Right atrium auricular region (tissue), 2 donors: ENCODE measurements around the gene GJC3. TPM values are rescaled to one million over a fixed set of nuclear protein-coding genes. Genes with fewer than 3 reads are reported as not detected.
"Not testable (repeated sequence)": the region's sequence is repeated elsewhere in the genome, so short reads cannot be mapped to it uniquely, and the experiment has no call there.

Experiments
- DNase-seq: peaks from one replicate; pipeline ENCODE4 v3.0.0-alpha.2; 2019; ENCODE audit warnings: low spot score
- H3K27ac ChIP-seq, 2 donors: fragments of 200-600 bp; sonication (generic); 1 replicate in 1 of 2; 2 replicates in 1 of 2; pipeline ENCODE4 v1.5.1; 2016 to 2019
- H3K27me3 ChIP-seq, 2 donors: fragments of 200-600 bp; sonication (generic); one replicate each; pipeline versions ENCODE4 v1.5.1 to v1.6.0; 2017 to 2019
- H3K36me3 ChIP-seq: fragments of 200-600 bp; sonication (generic); one replicate; pipeline ENCODE4 v1.5.1; 2016
- H3K4me1 ChIP-seq, 2 donors: fragments of 200-600 bp; sonication (generic); one replicate each; pipeline versions ENCODE4 v1.5.1 to v1.6.0; 2017 to 2019
- H3K4me3 ChIP-seq, 2 donors: fragments of 200-600 bp; sonication (generic); 1 replicate in 1 of 2; 2 replicates in 1 of 2; pipeline ENCODE4 v1.5.1; 2017 to 2019; ENCODE audit warnings: mild to moderate bottlenecking in 1 of 2, moderate library complexity in 1 of 2
- H3K9me3 ChIP-seq, 2 donors: fragments of 200-600 bp; sonication (generic); one replicate each; pipeline ENCODE4 v1.5.1; 2019
- total RNA-seq, 2 donors: library from RNA; depleted of rRNA; stranded (reverse); fragments of >200 nt; gene quantifications; one replicate each; pipeline ENCODE4 v1.1.0, GENCODE V29; 2016
- TF ChIP-seq, protein P1 (sequence below), 2 donors: fragments of 200-600 bp; sonication (generic); IDR thresholded peaks; one replicate each; pipeline ENCODE4 v1.5.1; 2019; ENCODE audit warnings: antibody characterized with exemption in 2 of 2

The GJC3 gene
- total RNA-seq, 2 donors from 2014 or later: not detected

DNA sequence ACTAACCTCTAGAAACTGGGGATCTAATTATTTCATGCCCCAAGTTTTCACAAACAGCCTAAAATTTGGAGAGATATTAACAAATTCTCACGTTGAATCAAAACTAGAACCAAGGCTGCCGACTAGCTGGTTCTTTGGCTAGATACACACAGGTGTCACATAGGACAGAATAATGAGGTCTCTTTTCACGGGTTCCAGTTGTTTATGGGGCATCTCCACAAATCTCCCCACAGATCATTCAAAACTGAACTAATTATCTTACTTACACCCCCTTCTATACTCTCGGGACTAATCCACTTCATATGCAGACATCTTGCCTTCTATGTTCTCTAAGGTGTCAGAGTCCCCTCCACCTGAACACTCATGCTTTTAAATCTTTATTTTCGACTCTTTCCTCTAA lies 36.1 kb downstream of the GJC3 start:
- Histone ChIP-seq H3K4me1 (no peaks in the 10 kb centered on the region), H3K27me3 (no peaks in the 10 kb centered on the region), H3K27ac (no peak overlapping the region), H3K36me3 (peaks cover 31% of the 10 kb centered on the region), H3K9me3 (no peaks in the 10 kb centered on the region), H3K4me3 (no peak overlapping the region)
- TF ChIP-seq, protein P1, sequence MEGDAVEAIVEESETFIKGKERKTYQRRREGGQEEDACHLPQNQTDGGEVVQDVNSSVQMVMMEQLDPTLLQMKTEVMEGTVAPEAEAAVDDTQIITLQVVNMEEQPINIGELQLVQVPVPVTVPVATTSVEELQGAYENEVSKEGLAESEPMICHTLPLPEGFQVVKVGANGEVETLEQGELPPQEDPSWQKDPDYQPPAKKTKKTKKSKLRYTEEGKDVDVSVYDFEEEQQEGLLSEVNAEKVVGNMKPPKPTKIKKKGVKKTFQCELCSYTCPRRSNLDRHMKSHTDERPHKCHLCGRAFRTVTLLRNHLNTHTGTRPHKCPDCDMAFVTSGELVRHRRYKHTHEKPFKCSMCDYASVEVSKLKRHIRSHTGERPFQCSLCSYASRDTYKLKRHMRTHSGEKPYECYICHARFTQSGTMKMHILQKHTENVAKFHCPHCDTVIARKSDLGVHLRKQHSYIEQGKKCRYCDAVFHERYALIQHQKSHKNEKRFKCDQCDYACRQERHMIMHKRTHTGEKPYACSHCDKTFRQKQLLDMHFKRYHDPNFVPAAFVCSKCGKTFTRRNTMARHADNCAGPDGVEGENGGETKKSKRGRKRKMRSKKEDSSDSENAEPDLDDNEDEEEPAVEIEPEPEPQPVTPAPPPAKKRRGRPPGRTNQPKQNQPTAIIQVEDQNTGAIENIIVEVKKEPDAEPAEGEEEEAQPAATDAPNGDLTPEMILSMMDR (IDR thresholded peaks at IDR 0.05): no peak
- DNase-seq: no peak

DNA sequence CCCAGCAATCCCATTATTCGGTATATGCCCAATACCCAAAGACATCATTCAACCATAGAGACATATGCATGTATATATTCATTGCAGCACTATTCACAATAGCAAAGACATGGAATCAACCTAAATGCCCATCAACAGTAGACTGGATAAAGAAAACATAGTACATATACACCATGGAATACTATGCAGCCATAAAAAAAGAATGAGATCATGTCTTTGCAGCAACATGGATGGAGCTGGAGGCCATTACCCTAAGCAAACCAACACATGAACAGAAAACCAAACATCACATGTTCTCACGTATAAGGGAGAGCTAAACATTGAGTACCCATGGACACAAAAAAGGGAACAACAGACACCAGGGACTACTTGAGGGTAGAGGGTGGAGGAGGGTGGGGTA lies 39.1 kb downstream of the GJC3 start:
- not testable (repeated sequence) for H3K27ac ChIP-seq, H3K9me3 ChIP-seq, DNase-seq, H3K27me3 ChIP-seq, H3K4me1 ChIP-seq, H3K4me3 ChIP-seq
- peaks cover 27% of the 10 kb centered on the region for H3K36me3 ChIP-seq

DNA sequence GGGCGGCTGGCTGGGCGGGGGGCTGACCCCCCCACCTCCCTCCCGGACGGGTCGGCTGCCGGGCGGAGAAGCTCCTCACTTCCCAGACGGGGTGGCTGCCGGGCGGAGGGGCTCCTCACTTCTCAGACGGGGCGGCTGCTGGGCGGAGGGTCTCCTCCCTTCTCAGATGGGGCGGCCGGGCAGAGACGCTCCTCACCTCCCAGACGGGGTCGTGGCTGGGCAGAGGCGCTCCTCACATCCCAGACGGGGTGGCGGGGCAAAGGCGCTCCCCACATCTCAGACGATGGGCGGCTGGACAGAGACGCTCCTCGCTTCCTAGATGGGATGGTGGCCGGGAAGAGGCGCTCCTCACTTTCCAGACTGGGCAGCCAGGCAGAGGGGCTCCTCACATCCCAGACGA lies 41.1 kb downstream of the GJC3 start:
- not testable (repeated sequence) for H3K27ac ChIP-seq, H3K9me3 ChIP-seq, H3K4me1 ChIP-seq, H3K27me3 ChIP-seq, DNase-seq, H3K4me3 ChIP-seq
- peaks cover 27% of the 10 kb centered on the region for H3K36me3 ChIP-seq

DNA sequence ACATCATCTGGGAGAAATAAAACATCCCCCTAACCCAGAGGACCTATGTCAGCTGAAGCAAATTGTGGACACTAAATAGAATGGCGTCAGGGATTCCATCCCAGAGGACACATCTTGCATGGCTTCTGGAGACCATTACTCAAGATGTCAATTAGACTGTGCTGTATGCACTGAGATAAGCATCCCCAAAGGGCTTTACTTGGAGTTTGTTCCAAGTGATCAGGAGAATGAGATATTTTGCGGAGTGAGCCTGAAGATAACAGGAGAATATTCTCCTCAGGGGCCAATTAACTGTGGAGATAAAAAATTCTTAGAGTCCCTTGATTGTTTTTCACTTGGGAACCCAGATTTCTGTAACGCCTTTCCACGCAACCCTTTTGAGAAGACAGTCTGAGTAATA lies 48.0 kb downstream of the GJC3 start:
- Histone ChIP-seq H3K27me3 (no peaks in the 10 kb centered on the region), H3K27ac (no peak overlapping the region), H3K4me3 (no peak overlapping the region), H3K4me1 (no peaks in the 10 kb centered on the region), H3K9me3 (no peaks in the 10 kb centered on the region), H3K36me3 (no peaks in the 10 kb centered on the region)
- DNase-seq: no peak
- TF ChIP-seq, protein P1 (IDR thresholded peaks at IDR 0.05): no peak

DNA sequence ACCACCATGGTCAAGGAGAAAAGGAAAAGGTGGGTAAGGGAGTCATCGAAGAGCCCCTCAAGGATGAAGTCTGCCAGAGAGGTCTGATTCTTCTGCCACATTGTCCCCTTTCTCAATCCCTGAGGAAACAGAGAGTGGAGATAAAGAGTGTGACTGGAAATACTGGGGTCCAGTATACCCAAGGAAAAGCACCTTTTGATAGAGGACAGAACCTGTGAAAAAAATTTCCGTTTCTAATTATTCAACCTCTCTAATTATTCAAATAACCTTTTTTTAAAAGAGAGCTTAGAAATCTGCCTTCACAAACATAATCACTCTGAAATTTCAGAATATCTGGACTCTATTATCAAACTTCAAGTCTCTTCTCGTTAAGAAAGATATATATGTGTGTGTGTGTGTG lies 52.5 kb downstream of the GJC3 start, which contains the start of gene OR2AE1:
OR2AE1 (minus strand) TSS at position 101 of the 400 bp plus-strand sequence; CDS start at position 101, 0 bp downstream.
- no peaks in the 10 kb centered on the region for H3K4me1 ChIP-seq
- no peaks in the 10 kb centered on the region for H3K9me3 ChIP-seq
- H3K27ac ChIP-seq: no peak within 1 kb of the TSS
- DNase-seq: no peak
- no peaks in the 10 kb centered on the region for H3K36me3 ChIP-seq
- H3K4me3 ChIP-seq: no peak within 1 kb of the TSS
- TF ChIP-seq, protein P1 (IDR thresholded peaks at IDR 0.05): no peak
- H3K27me3 ChIP-seq: no peaks in the 10 kb centered on the region

DNA sequence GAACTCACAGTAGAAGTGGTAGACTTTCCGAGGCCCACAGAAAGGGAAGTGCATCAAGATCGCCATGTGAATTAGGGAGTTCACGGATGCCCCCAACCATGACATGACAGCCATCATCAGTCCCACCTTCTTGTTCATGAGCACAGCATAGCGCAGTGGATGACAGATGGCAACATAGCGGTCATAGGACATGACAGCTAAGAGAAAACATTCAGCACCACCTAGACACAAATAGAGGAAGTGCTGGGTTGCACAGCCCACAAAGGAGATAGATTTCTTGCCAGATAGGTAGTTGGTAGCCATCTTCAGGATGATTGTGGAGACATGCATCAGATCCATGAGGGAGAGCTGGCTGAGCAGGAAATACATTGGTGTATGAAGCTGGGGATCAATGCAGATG lies 52.9 kb downstream of the GJC3 start:
- TF ChIP-seq, protein P1 (IDR thresholded peaks at IDR 0.05): no peak
- no peak overlapping the region for H3K27ac ChIP-seq
- no peaks in the 10 kb centered on the region for H3K27me3 ChIP-seq
- DNase-seq: no peak
- H3K9me3 ChIP-seq: no peaks in the 10 kb centered on the region
- no peaks in the 10 kb centered on the region for H3K36me3 ChIP-seq
- H3K4me3 ChIP-seq: no peak overlapping the region
- H3K4me1 ChIP-seq: no peaks in the 10 kb centered on the region

Other genes with a start within 250 kb of the GJC3 start
- 1 to 10 TPM in 1 of 2 donors, under 1 TPM in 1; 0.59 to 1.2 TPM for gene CYP3A5, start 249.6 kb downstream of the GJC3 start, total RNA-seq
- gene CYP3A7, start 194.4 kb downstream of the GJC3 start, total RNA-seq: 1 to 10 TPM in 1 of 2 donors, under 1 TPM in 1; 0.82 to 2.0 TPM
- under 1 TPM in 1 of 2 donors, not detected in 1; 0.43 TPM for gene CYP3A4, start 145.4 kb downstream of the GJC3 start, total RNA-seq
- under 1 TPM in 1 of 2 donors, not detected in 1; 0.28 TPM for gene CYP3A43, start 101.6 kb downstream of the GJC3 start, total RNA-seq
- gene OR2AE1, start 52.6 kb downstream of the GJC3 start, total RNA-seq: under 1 TPM in 1 of 2 donors, not detected in 1; 0.43 TPM
- 10 to 100 TPM in 1 of 2 donors, 1 to 10 TPM in 1; 8.8 to 13.3 TPM for gene TRIM4, start 10.1 kb downstream of the GJC3 start, total RNA-seq
- 10 to 100 TPM; 11.3 to 46.5 TPM for gene AZGP1, start 46.4 kb upstream of the GJC3 start, total RNA-seq
- 10 to 100 TPM; 19.8 to 20.0 TPM for gene ZKSCAN1, start 86.0 kb upstream of the GJC3 start, total RNA-seq
- gene ZSCAN21, start 120.2 kb upstream of the GJC3 start, total RNA-seq: 1 to 10 TPM; 6.7 to 7.1 TPM
- 10 to 100 TPM; 11.8 to 16.1 TPM for gene ZNF3, start 152.1 kb upstream of the GJC3 start, total RNA-seq
- gene COPS6, start 159.3 kb upstream of the GJC3 start, total RNA-seq: 10 to 100 TPM; 46.7 to 64.2 TPM
- 10 to 100 TPM in 1 of 2 donors, 1 to 10 TPM in 1; 8.3 to 13.0 TPM for gene MCM7, start 171.8 kb upstream of the GJC3 start, total RNA-seq
- 10 to 100 TPM; 12.2 to 12.4 TPM for gene AP4M1, start 172.0 kb upstream of the GJC3 start, total RNA-seq
- gene TAF6, start 189.7 kb upstream of the GJC3 start, total RNA-seq: 10 to 100 TPM; 41.7 to 49.1 TPM
- gene CNPY4, start 190.0 kb upstream of the GJC3 start, total RNA-seq: 1 to 10 TPM; 6.1 to 6.2 TPM
- gene MBLAC1, start 197.3 kb upstream of the GJC3 start, total RNA-seq: 1 to 10 TPM; 3.3 to 6.1 TPM
- gene LAMTOR4, start 219.3 kb upstream of the GJC3 start, total RNA-seq: 100 to 1,000 TPM; 153 to 168 TPM
- 1 to 10 TPM; 5.1 to 8.3 TPM for gene TRAPPC14, start 229.1 kb upstream of the GJC3 start, total RNA-seq
- 1 to 10 TPM; 1.3 to 2.4 TPM for gene GAL3ST4, start 239.0 kb upstream of the GJC3 start, total RNA-seq
- gene GPC2, start 247.8 kb upstream of the GJC3 start, total RNA-seq: under 1 TPM in 1 of 2 donors, not detected in 1; 0.12 TPM
- not detected for gene STAG3, start 248.3 kb upstream of the GJC3 start, total RNA-seq